Keratinocyte (primary cell): ENCODE measurements around the gene CHD1. TPM values are rescaled to one million over a fixed set of nuclear protein-coding genes. Genes with fewer than 3 reads are reported as not detected.

Source experiments
- DNase-seq: peaks from one replicate; pipeline ENCODE4 v3.0.0-alpha.2; 2011; ENCODE audit warnings: low read depth, missing footprints, low spot score
- FAIRE-seq: peaks from 2 replicates; lab custom pipeline; 2011; peaks lifted over from hg19 to GRCh38; lab: Jason Lieb, UNC
- H2AFZ ChIP-seq: 2 replicates; pipeline ENCODE4 v1.6.0; 2012; ENCODE audit warnings: low read length, control low read depth, inconsistent platforms; ENCODE audit not compliant: control insufficient read depth
- H3K27ac ChIP-seq: 2 replicates; pipeline ENCODE4 v1.5.1; 2011; ENCODE audit warnings: low read length; ENCODE audit not compliant: control insufficient read depth, insufficient read depth
- H3K27me3 ChIP-seq: 3 replicates; pipeline ENCODE4 v1.6.0; 2011; ENCODE audit warnings: low read length; ENCODE audit not compliant: control insufficient read depth, insufficient read depth; ENCODE audit errors: extremely low read depth
- H3K36me3 ChIP-seq, 2 experiments: 2 replicates in 1 of 2; 3 replicates in 1 of 2; pipeline ENCODE4 v1.5.1; 2011; ENCODE audit warnings: low read length in 2 of 2, mild to moderate bottlenecking in 1 of 2; ENCODE audit not compliant: control insufficient read depth in 2 of 2, insufficient read depth in 2 of 2; ENCODE audit errors: extremely low read depth in 1 of 2
- H3K4me1 ChIP-seq: 3 replicates; pipeline ENCODE4 v1.5.1; 2011; ENCODE audit warnings: low read length; ENCODE audit not compliant: control insufficient read depth, insufficient read depth; ENCODE audit errors: extremely low read depth
- H3K4me2 ChIP-seq: 3 replicates; pipeline ENCODE4 v1.6.0; 2011; ENCODE audit warnings: low read depth, low read length; ENCODE audit not compliant: control insufficient read depth, insufficient read depth; ENCODE audit errors: extremely low read depth
- H3K4me3 ChIP-seq, 3 experiments: fragments of 200-600 bp in 1 of 3; sonication (generic) in 1 of 3; 2 replicates in 2 of 3; 3 replicates in 1 of 3; pipeline ENCODE4 v1.5.1; 2011 to 2016; ENCODE audit warnings: low read length in 3 of 3, mild to moderate bottlenecking in 3 of 3, control low read depth in 2 of 3, inconsistent platforms in 1 of 3, low read depth in 1 of 3, mixed read lengths in 1 of 3, mixed run types in 1 of 3, moderate library complexity in 1 of 3; ENCODE audit not compliant: control insufficient read depth in 2 of 3, insufficient read depth in 2 of 3; ENCODE audit errors: extremely low read depth in 1 of 3
- H3K79me2 ChIP-seq: 2 replicates; pipeline ENCODE4 v1.6.0; 2012; ENCODE audit warnings: low read length; ENCODE audit not compliant: control insufficient read depth, insufficient read depth
- H3K9ac ChIP-seq: 3 replicates; pipeline ENCODE4 v1.6.0; 2011; ENCODE audit warnings: low read length; ENCODE audit not compliant: control insufficient read depth, insufficient read depth; ENCODE audit errors: extremely low read depth
- H3K9me1 ChIP-seq: 3 replicates; pipeline ENCODE4 v1.6.0; 2011; ENCODE audit warnings: low read length; ENCODE audit not compliant: control insufficient read depth, insufficient read depth; ENCODE audit errors: extremely low read depth
- H3K9me3 ChIP-seq: 2 replicates; pipeline ENCODE4 v1.5.1; 2012; ENCODE audit warnings: low read depth, low read length; ENCODE audit not compliant: control insufficient read depth
- H4K20me1 ChIP-seq: 3 replicates; pipeline ENCODE4 v1.6.0; 2011; ENCODE audit warnings: low read length; ENCODE audit not compliant: control insufficient read depth, insufficient read depth; ENCODE audit errors: extremely low read depth
- EZH2 ChIP-seq: IDR thresholded peaks from one replicate; pipeline ENCODE4 v1.6.1; 2012; ENCODE audit warnings: inconsistent platforms, mild to moderate bottlenecking, low read length, moderate library complexity
- dilution Hi-C: fragments of 300-500 bp; cut with MboI; formaldehyde crosslinking; loops from one replicate; pipeline ENCODE4 v1.7.0; 2020; ENCODE audit warnings: low sequenced_read_pairs; ENCODE audit not compliant: extremely low pct_ligation_motif_present
- polyA plus RNA-seq, 5 experiments: library from polyadenylated mRNA; depleted of rRNA in 3 of 5; stranded (reverse) in 3 of 5; stranded (forward) in 1 of 5; unstranded in 1 of 5; fragments of >200 nt; gene quantifications; 1 replicate in 1 of 5; 2 replicates in 3 of 5; 3 replicates in 1 of 5; pipeline versions ENCODE4 v1.2.1 to v1.2.3, GENCODE V29; 2011 to 2012; ENCODE audit warnings: missing spikeins in 2 of 5, low read depth in 1 of 5, low replicate concordance in 1 of 5
- TF ChIP-seq, protein P1 (sequence below), 3 experiments: IDR thresholded peaks in 1 of 3; conservative IDR thresholded peaks in 1 of 3; optimal IDR thresholded peaks in 1 of 3; 2 replicates in 2 of 3; 3 replicates in 1 of 3; pipeline versions ENCODE3 to v1.5.1; 2011; ENCODE audit warnings: low read length in 3 of 3, mild to moderate bottlenecking in 3 of 3, moderate library complexity in 2 of 3, control low read depth in 1 of 3, inconsistent platforms in 1 of 3; ENCODE audit not compliant: insufficient read depth in 2 of 3; ENCODE audit errors: extremely low read depth in 1 of 3

The CHD1 gene
- polyA plus RNA-seq, 1 donor (not counting 4 experiments of a cell fraction or from before 2014, with no cell fraction given), result 26.5 TPM

DNA sequence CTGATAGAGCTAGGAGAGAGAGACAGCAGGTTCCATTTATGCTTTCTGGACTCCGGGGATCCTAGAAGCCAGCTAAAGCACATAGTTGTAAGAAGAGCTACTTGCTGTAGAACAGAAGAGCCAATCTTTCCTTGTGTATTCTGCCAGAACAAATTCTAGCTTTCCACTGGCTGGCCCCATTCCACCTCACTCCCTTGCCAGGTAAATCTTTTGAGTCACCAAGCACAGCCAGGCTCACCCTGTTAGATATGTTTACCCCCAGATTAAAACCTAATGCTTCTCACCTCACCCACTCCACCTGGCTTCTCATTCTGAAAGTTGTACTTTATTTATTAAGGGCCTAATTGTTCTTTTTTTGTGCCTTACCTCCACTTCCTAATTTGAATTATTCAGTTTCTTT, 48.9 kb upstream of the CHD1 start:
- no peak for FAIRE-seq
- TF ChIP-seq, protein P1, sequence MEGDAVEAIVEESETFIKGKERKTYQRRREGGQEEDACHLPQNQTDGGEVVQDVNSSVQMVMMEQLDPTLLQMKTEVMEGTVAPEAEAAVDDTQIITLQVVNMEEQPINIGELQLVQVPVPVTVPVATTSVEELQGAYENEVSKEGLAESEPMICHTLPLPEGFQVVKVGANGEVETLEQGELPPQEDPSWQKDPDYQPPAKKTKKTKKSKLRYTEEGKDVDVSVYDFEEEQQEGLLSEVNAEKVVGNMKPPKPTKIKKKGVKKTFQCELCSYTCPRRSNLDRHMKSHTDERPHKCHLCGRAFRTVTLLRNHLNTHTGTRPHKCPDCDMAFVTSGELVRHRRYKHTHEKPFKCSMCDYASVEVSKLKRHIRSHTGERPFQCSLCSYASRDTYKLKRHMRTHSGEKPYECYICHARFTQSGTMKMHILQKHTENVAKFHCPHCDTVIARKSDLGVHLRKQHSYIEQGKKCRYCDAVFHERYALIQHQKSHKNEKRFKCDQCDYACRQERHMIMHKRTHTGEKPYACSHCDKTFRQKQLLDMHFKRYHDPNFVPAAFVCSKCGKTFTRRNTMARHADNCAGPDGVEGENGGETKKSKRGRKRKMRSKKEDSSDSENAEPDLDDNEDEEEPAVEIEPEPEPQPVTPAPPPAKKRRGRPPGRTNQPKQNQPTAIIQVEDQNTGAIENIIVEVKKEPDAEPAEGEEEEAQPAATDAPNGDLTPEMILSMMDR (optimal IDR thresholded peaks at IDR 0.05 in 1 of 3, IDR thresholded peaks at IDR 0.05 in 1 of 3, conservative IDR thresholded peaks at IDR 0.05 in 1 of 3; ENCODE audit: extremely low read depth in 1 of 3, insufficient read depth in 2 of 3, low read length in 3 of 3), result no peak
- TF ChIP-seq EZH2, result no peak
- no peaks in the 10 kb centered on the region for H3K9me1 ChIP-seq
- dilution Hi-C loops, result no loop called here
- no peaks in the 10 kb centered on the region for H3K9me3 ChIP-seq
- H3K27ac ChIP-seq, result no peak overlapping the region
- no peaks in the 10 kb centered on the region for H3K36me3 ChIP-seq
- H3K27me3 ChIP-seq, result no peaks in the 10 kb centered on the region
- DNase-seq, result no peak
- no peaks in the 10 kb centered on the region for H4K20me1 ChIP-seq
- H3K4me1 ChIP-seq, result no peaks in the 10 kb centered on the region
- H3K4me2 ChIP-seq, result no peak overlapping the region
- no peaks in the 10 kb centered on the region for H3K79me2 ChIP-seq
- H3K4me3 ChIP-seq, result no peak overlapping the region
- H2AFZ ChIP-seq, result no peak overlapping the region
- no peak overlapping the region for H3K9ac ChIP-seq

DNA sequence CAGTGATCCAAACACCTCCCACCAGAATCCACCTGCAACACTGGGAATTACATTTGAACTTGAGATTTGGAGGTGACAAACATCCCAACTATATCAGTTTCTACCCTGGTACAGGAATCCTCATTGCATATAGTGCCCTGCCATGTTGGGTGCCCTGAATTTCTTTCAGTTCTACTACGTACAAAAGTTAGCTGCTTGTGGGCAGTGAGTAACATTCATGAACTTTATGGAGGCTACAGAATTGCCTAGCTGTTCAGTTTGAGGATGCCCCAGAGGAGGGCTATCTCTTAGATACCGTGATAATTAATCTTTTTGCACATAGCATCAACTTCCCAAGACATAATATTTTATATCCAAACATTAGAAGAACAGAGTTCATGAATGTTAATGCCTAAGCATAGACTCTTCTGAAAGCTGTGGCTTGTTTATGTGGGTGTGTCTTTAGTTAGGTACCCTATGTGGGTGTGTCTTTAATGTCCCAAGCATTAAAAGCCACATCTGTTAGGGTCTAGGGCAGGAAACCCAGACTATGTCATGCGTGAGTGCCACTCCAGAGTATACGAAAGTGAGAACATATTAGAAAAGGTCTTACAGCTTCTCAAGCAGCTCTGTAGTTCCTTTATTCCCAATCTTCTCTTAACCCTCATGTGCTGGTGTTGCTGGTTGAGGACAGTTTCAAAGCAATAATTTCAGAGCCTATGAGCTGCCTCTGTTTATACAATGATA, 47.0 kb upstream of the CHD1 start:
- H4K20me1 ChIP-seq, result no peaks in the 10 kb centered on the region
- no peak overlapping the region for H3K4me2 ChIP-seq
- TF ChIP-seq EZH2, result no peak
- TF ChIP-seq, protein P1 (optimal IDR thresholded peaks at IDR 0.05 in 1 of 3, IDR thresholded peaks at IDR 0.05 in 1 of 3, conservative IDR thresholded peaks at IDR 0.05 in 1 of 3; ENCODE audit: extremely low read depth in 1 of 3, insufficient read depth in 2 of 3, low read length in 3 of 3), result no peak
- no peaks in the 10 kb centered on the region for H3K27me3 ChIP-seq
- no peaks in the 10 kb centered on the region for H3K79me2 ChIP-seq
- H3K4me3 ChIP-seq, result no peak overlapping the region
- no peaks in the 10 kb centered on the region for H3K9me1 ChIP-seq
- DNase-seq (no peak), FAIRE-seq (no peak)
- dilution Hi-C loops, result no loop called here
- no peak overlapping the region for H2AFZ ChIP-seq
- no peaks in the 10 kb centered on the region for H3K9me3 ChIP-seq
- H3K36me3 ChIP-seq, result no peaks in the 10 kb centered on the region
- no peak overlapping the region for H3K9ac ChIP-seq
- no peaks in the 10 kb centered on the region for H3K4me1 ChIP-seq
- no peak overlapping the region for H3K27ac ChIP-seq
